GM12878 (cell line): ENCODE data around the gene SLC2A14. TPM values are rescaled to one million over a fixed set of nuclear protein-coding genes. Genes with fewer than 3 reads are reported as not detected.

Experiments
- ATAC-seq: fragments of 200-7000 bp; cut with Tn5 transposase; 3 replicates; pipeline ENCODE4 v1.9.1; 2020; ENCODE audit warnings: mild to moderate bottlenecking, moderate library complexity
- BruUV-seq: library from RNA; stranded (reverse); fragments of 400-500 nt; replicated peaks from 2 replicates; lab custom pipeline; 2021; lab: Mats Ljungman, UMichigan
- CTCF ChIA-PET: fragments of 300-600 bp; sonication (Branson Sonifier 250); formaldehyde crosslinking; extraction: SDS; loops from one replicate; lab custom pipeline; 2021; ENCODE audit warnings: inconsistent platforms; lab: Yijun Ruan, JAX
- POLR2A ChIA-PET: fragments of 350-600 bp; formaldehyde crosslinking; extraction: SDS; loops from one replicate; lab custom pipeline; 2021; ENCODE audit warnings: inconsistent platforms; lab: Charles Lee
- RAD21 ChIA-PET: fragments of 300-600 bp; sonication (Branson Sonifier 250); formaldehyde crosslinking; loops from one replicate; lab custom pipeline; 2023; ENCODE audit warnings: antibody characterized with exemption; ENCODE audit not compliant: unreplicated experiment; lab: Charles Lee
- SMC1A ChIA-PET: fragments of 300-600 bp; sonication (Branson Sonifier 250); formaldehyde crosslinking; loops from one replicate; lab custom pipeline; 2023; ENCODE audit not compliant: unreplicated experiment, uncharacterized antibody; lab: Charles Lee
- DNase-seq: peaks from one replicate; pipeline ENCODE4 v3.0.0-alpha.2; 2011; ENCODE audit warnings: low read depth, low spot score
- FAIRE-seq: peaks from 3 replicates; lab custom pipeline; 2011; peaks lifted over from hg19 to GRCh38; lab: Jason Lieb, UNC
- H2AFZ ChIP-seq: 2 replicates; pipeline ENCODE4 v1.6.0; 2011; ENCODE audit warnings: low read depth, low read length, control low read depth; ENCODE audit not compliant: control insufficient read depth
- H3K27ac ChIP-seq: 2 replicates; pipeline ENCODE4 v1.5.1; 2011; ENCODE audit warnings: control low read depth; ENCODE audit not compliant: control insufficient read depth, insufficient read depth
- H3K27me3 ChIP-seq, 2 experiments: replicated peaks in 1 of 2; 2 replicates each; pipeline versions ENCODE4 v1.6.0 to v1.6.1; 2011; ENCODE audit warnings: low read length in 1 of 2; ENCODE audit not compliant: control insufficient read depth in 2 of 2, insufficient read depth in 2 of 2
- H3K36me3 ChIP-seq, 2 experiments: 2 replicates each; pipeline ENCODE4 v1.5.1; 2011; ENCODE audit warnings: low read length in 1 of 2; ENCODE audit not compliant: control insufficient read depth in 2 of 2, insufficient read depth in 2 of 2
- H3K4me1 ChIP-seq: 2 replicates; pipeline ENCODE4 v1.6.1; 2011; ENCODE audit warnings: mild to moderate bottlenecking, low read length, moderate library complexity, mixed read lengths; ENCODE audit not compliant: control insufficient read depth, insufficient read depth
- H3K4me2 ChIP-seq: 2 replicates; pipeline ENCODE4 v1.6.0; 2011; ENCODE audit warnings: control low read depth; ENCODE audit not compliant: control insufficient read depth, insufficient read depth
- H3K4me3 ChIP-seq: fragments of 200-600 bp; sonication (generic); 2 replicates; pipeline ENCODE4 v1.5.1; 2016
- H3K79me2 ChIP-seq: 2 replicates; pipeline ENCODE4 v1.6.0; 2011; ENCODE audit warnings: low read length; ENCODE audit not compliant: control insufficient read depth, insufficient read depth
- H3K9ac ChIP-seq: 2 replicates; pipeline ENCODE4 v1.8.0; 2011; ENCODE audit warnings: low read length, control low read depth, mixed read lengths; ENCODE audit not compliant: control insufficient read depth, insufficient read depth
- H3K9me3 ChIP-seq: replicated peaks from 3 replicates; pipeline ENCODE4 v1.5.1; 2011; ENCODE audit warnings: mild to moderate bottlenecking, low read length; ENCODE audit not compliant: control insufficient read depth, insufficient read depth
- H4K20me1 ChIP-seq: 2 replicates; pipeline ENCODE4 v1.6.0; 2011; ENCODE audit not compliant: control insufficient read depth, insufficient read depth
- ATF7 ChIP-seq: fragments of 450-650 bp; IDR thresholded peaks from 2 replicates; pipeline ENCODE4 v1.6.1; 2016; ENCODE audit warnings: low read depth, mild to moderate bottlenecking
- CHD4 ChIP-seq: fragments of 200-600 bp; sonication (generic); IDR thresholded peaks from 2 replicates; pipeline ENCODE4 v1.6.1; 2016; ENCODE audit warnings: mild to moderate bottlenecking
- KAT2A ChIP-seq: conservative IDR thresholded peaks from 2 replicates; pipeline ENCODE4 v1.6.1; 2011; ENCODE audit warnings: low read depth, low read length; ENCODE audit not compliant: control insufficient read depth
- MYB ChIP-seq: fragments of 150-350 bp; IDR thresholded peaks from 2 replicates; pipeline ENCODE4 v1.6.1; 2014; ENCODE audit warnings: mild to moderate bottlenecking, low read depth, low read length, borderline replicate concordance
- RELA ChIP-seq: fragments of 450-650 bp; IDR thresholded peaks from 2 replicates; pipeline ENCODE4 v1.8.0; 2014; ENCODE audit warnings: borderline replicate concordance; ENCODE audit not compliant: partially characterized antibody
- RUNX3 ChIP-seq: IDR thresholded peaks from 2 replicates; pipeline ENCODE4 v1.6.1; 2012; ENCODE audit warnings: low read length, inconsistent platforms
- SMARCA5 ChIP-seq: fragments of 450-650 bp; IDR thresholded peaks from 2 replicates; pipeline ENCODE4 v1.6.1; 2017; ENCODE audit warnings: mild to moderate bottlenecking
- YY1 ChIP-seq: IDR thresholded peaks from 2 replicates; pipeline ENCODE4 v1.6.1; 2011; ENCODE audit warnings: low read depth, mild to moderate bottlenecking, low read length
- ZZZ3 ChIP-seq: IDR thresholded peaks from 2 replicates; pipeline ENCODE4 v1.6.1; 2011; ENCODE audit warnings: low read depth; ENCODE audit not compliant: control insufficient read depth, insufficient read length
- WGBS: methylation state at CpG from one replicate; pipeline ENCODE4 v1.1.6; 2016; ENCODE audit warnings: low lambda C conversion rate; ENCODE audit not compliant: insufficient replicate concordance, insufficient coverage; ENCODE audit errors: missing lambda C conversion rate; 5-methylcytosine and 5-hydroxymethylcytosine counted together
- in situ Hi-C: fragments of 300-500 bp; cut with MboI; formaldehyde crosslinking; loops from 9 replicates; pipeline ENCODE4 v1.14.3; 2018; ENCODE audit warnings: mixed read lengths
- intact Hi-C: fragments of 100-400 bp; cut with micrococcal nuclease; formaldehyde crosslinking; loops from one replicate; pipeline ENCODE4 v1.14.2; 2022; ENCODE audit not compliant: unreplicated experiment
- polyA plus RNA-seq, 11 experiments: library from polyadenylated mRNA; depleted of rRNA in 4 of 11; unstranded in 6 of 11; stranded (reverse) in 5 of 11; fragments of >200 nt; fragmentation: Nextera tagmentation in 4 of 11; fragmentation: Illumina TruSeq in 1 of 11; extraction: Ambion mirVana in 4 of 11; extraction: Trizol in 1 of 11; gene quantifications; 1 replicate in 1 of 11; 2 replicates in 10 of 11; pipeline versions ENCODE4 v1.2.1 to v1.2.3, GENCODE V29; 2011 to 2016; ENCODE audit warnings: inconsistent platforms in 2 of 11, missing spikeins in 2 of 11, low read depth in 1 of 11
- small RNA-seq: library from RNA; depleted of rRNA; stranded (forward); fragments of <200 nt; gene quantifications from one replicate; pipeline ENCODE3, GENCODE V24; 2014
- total RNA-seq, 4 experiments: library from RNA; depleted of rRNA in 3 of 4; stranded (reverse); fragments of >200 nt in 3 of 4; fragmentation: Illumina TruSeq in 1 of 4; extraction: Trizol in 1 of 4; gene quantifications; 2 replicates each; pipeline versions ENCODE4 v1.2.1 to v1.2.3, GENCODE V29; 2013 to 2021
- TF ChIP-seq, protein P1 (sequence below): IDR thresholded peaks from 2 replicates; pipeline ENCODE4 v1.6.1; 2011; ENCODE audit warnings: mild to moderate bottlenecking, low read depth, low read length, moderate library complexity; ENCODE audit not compliant: insufficient replicate concordance
- TF ChIP-seq, protein P2 (sequence below): fragments of 450-650 bp; formaldehyde crosslinking; IDR thresholded peaks from 2 replicates; pipeline ENCODE4 v1.4.0; 2022; ENCODE audit warnings: mild to moderate bottlenecking, moderate library complexity

The SLC2A14 gene
- total and polyA plus RNA-seq, 10 of the 15 experiments (the other 5 are each of a cell fraction or from before 2014, with no cell fraction given) = 0.05 to 0.69 (median 0.19) TPM; not detected in 1

DNA sequence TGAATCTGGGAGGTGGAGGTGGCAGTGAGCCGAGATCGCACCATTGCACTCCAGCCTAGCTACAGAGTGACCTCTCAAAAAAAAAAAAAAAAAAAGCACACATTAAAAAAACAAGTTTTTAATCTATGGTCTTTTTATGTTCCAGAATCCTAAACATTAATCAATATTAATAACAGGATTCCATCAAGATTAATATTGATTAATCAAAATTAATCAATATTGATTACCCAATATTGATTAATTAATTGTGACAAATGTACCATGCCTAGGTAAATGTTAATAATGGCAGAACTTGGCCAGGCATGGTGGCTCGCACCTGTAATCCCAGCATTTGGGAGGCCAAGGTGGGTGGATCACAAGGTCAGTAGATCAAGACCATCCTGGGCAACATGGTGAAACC is 91.4 kb downstream of the SLC2A14 start (continued):
- TF ChIP-seq ATF7 (no peak), KAT2A (no peak), CHD4 (no peak), RUNX3 (no peak)

DNA sequence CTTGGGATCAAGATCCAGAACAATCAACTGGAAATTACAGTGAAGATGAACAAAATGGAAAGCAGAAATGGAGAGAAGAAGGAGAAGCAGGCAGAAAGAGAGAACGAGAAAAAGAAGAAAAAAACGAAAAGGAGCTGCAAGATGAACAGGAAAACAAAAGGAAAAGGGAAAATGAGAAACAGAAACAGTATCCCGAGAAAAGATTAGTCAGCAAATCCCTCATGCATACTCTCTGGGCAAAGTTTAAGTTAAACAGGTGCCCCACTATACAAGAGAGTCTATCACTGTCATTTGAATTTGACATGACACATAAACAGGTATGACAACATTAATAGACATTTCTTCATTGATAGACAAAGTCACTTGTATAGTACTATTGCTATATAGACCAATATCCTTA is 102.7 kb downstream of the SLC2A14 start:
- Histone ChIP-seq H3K27me3 (peaks cover 0 to 2% of the 10 kb centered on the region in 2 experiments; a peak in 1 of 4 replicates), H3K4me2 (no peak overlapping the region), H3K9me3 (no peaks in the 10 kb centered on the region), H3K79me2 (no peaks in the 10 kb centered on the region), H3K27ac (no peak overlapping the region), H3K9ac (no peak overlapping the region), H3K4me3 (no peak overlapping the region), H4K20me1 (no peaks in the 10 kb centered on the region), H2AFZ (no peak overlapping the region), H3K36me3 (no peaks in the 10 kb centered on the region), H3K4me1 (no peaks in the 10 kb centered on the region)
- ChIA-PET SMC1A (no interaction called here), CTCF (no interaction called here), RAD21 (no interaction called here), POLR2A (no interaction called here)
- no peak for ATAC-seq
- intact Hi-C loops = no loop called here
- 10% methylated on average over 3 of the region's 3 CpGs for WGBS
- no peak for DNase-seq
- BruUV-seq = no TSS peak
- no peak for FAIRE-seq
- no peak for TF ChIP-seq MYB
- no peak for TF ChIP-seq ZZZ3
- TF ChIP-seq, protein P1, sequence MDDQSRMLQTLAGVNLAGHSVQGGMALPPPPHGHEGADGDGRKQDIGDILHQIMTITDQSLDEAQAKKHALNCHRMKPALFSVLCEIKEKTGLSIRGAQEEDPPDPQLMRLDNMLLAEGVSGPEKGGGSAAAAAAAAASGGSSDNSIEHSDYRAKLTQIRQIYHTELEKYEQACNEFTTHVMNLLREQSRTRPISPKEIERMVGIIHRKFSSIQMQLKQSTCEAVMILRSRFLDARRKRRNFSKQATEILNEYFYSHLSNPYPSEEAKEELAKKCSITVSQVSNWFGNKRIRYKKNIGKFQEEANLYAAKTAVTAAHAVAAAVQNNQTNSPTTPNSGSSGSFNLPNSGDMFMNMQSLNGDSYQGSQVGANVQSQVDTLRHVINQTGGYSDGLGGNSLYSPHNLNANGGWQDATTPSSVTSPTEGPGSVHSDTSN = no peak
- TF ChIP-seq YY1 = no peak
- TF ChIP-seq, protein P2, sequence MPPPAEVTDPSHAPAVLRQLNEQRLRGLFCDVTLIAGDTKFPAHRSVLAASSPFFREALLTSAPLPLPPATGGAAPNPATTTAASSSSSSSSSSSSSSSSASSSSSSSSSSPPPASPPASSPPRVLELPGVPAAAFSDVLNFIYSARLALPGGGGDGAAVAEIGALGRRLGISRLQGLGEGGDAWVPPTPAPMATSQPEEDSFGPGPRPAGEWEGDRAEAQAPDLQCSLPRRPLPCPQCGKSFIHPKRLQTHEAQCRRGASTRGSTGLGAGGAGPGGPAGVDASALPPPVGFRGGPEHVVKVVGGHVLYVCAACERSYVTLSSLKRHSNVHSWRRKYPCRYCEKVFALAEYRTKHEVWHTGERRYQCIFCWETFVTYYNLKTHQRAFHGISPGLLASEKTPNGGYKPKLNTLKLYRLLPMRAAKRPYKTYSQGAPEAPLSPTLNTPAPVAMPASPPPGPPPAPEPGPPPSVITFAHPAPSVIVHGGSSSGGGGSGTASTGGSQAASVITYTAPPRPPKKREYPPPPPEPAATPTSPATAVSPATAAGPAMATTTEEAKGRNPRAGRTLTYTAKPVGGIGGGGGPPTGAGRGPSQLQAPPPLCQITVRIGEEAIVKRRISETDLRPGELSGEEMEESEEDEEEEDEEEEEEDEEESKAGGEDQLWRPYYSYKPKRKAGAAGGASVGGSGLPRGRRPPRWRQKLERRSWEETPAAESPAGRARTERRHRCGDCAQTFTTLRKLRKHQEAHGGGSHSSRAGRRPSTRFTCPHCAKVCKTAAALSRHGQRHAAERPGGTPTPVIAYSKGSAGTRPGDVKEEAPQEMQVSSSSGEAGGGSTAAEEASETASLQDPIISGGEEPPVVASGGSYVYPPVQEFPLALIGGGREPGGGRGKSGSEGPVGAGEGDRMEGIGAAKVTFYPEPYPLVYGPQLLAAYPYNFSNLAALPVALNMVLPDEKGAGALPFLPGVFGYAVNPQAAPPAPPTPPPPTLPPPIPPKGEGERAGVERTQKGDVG (CRISPR knock-in tag) = no peak
- no peak for TF ChIP-seq SMARCA5
- TF ChIP-seq RELA = no peak
- in situ Hi-C loops = no loop called here

Small RNAs within 50 kb of the gene (small RNA-seq; reads per million reads assigned to genes)
- not detected for gene RF00019

Other genes starting within 250 kb of the SLC2A14 start
Only the 7 nearest of the 10 such genes appear.
- gene GDF3, start 177.1 kb downstream of the SLC2A14 start, total RNA-seq (2014; rRNA removed) = not detected in 2 replicates
- gene GDF3, start 177.1 kb downstream of the SLC2A14 start, total RNA-seq (2014; rRNA removed; fragmentation: Illumina TruSeq; extraction: Trizol) = not detected in 2 replicates
- not detected in 2 replicates for gene GDF3, start 177.1 kb downstream of the SLC2A14 start, total RNA-seq (2021)
- not detected in 2 replicates for gene GDF3, start 177.1 kb downstream of the SLC2A14 start, polyA plus RNA-seq (2011; rRNA removed)
- gene GDF3, start 177.1 kb downstream of the SLC2A14 start, polyA plus RNA-seq (2014; fragmentation: Illumina TruSeq; extraction: Trizol) = not detected in 2 replicates
- not detected for gene GDF3, start 177.1 kb downstream of the SLC2A14 start, polyA plus RNA-seq (2014; fragmentation: Nextera tagmentation; extraction: Ambion mirVana)
- not detected in 2 replicates for gene GDF3, start 177.1 kb downstream of the SLC2A14 start, polyA plus RNA-seq (2014; rRNA removed)
- not detected for gene GDF3, start 177.1 kb downstream of the SLC2A14 start, polyA plus RNA-seq (2016; fragmentation: Nextera tagmentation; extraction: Ambion mirVana)
- not detected in 2 replicates for gene DPPA3, start 161.5 kb downstream of the SLC2A14 start, total RNA-seq (2014; rRNA removed)
- gene DPPA3, start 161.5 kb downstream of the SLC2A14 start, total RNA-seq (2014; rRNA removed; fragmentation: Illumina TruSeq; extraction: Trizol) = not detected in 2 replicates
- gene DPPA3, start 161.5 kb downstream of the SLC2A14 start, total RNA-seq (2021) = not detected in 2 replicates
- 0.07 TPM in 1 of 2 replicates, not detected in the other for gene DPPA3, start 161.5 kb downstream of the SLC2A14 start, polyA plus RNA-seq (2011; rRNA removed)
- gene DPPA3, start 161.5 kb downstream of the SLC2A14 start, polyA plus RNA-seq (2014; fragmentation: Illumina TruSeq; extraction: Trizol) = not detected in 2 replicates
- gene DPPA3, start 161.5 kb downstream of the SLC2A14 start, polyA plus RNA-seq (2014; fragmentation: Nextera tagmentation; extraction: Ambion mirVana) = under 1 TPM in 1 of 2 experiments, not detected in 1; 0.05 TPM
- gene DPPA3, start 161.5 kb downstream of the SLC2A14 start, polyA plus RNA-seq (2014; rRNA removed) = not detected in 2 replicates
- not detected for gene DPPA3, start 161.5 kb downstream of the SLC2A14 start, polyA plus RNA-seq (2016; fragmentation: Nextera tagmentation; extraction: Ambion mirVana)
- gene CLEC4C, start 125.5 kb downstream of the SLC2A14 start, total RNA-seq (2014; rRNA removed) = 2.4 and 5.5 TPM in 2 replicates
- 6.5 and 7.1 TPM in 2 replicates for gene CLEC4C, start 125.5 kb downstream of the SLC2A14 start, total RNA-seq (2014; rRNA removed; fragmentation: Illumina TruSeq; extraction: Trizol)
- gene CLEC4C, start 125.5 kb downstream of the SLC2A14 start, total RNA-seq (2021) = 3.7 and 3.8 TPM in 2 replicates
- 0.38 and 0.84 TPM in 2 replicates for gene CLEC4C, start 125.5 kb downstream of the SLC2A14 start, polyA plus RNA-seq (2011; rRNA removed)
- 5.0 and 5.3 TPM in 2 replicates for gene CLEC4C, start 125.5 kb downstream of the SLC2A14 start, polyA plus RNA-seq (2014; fragmentation: Illumina TruSeq; extraction: Trizol)
- 10 to 100 TPM in 1 of 2 experiments, 1 to 10 TPM in 1; 9.9 to 12.2 TPM for gene CLEC4C, start 125.5 kb downstream of the SLC2A14 start, polyA plus RNA-seq (2014; fragmentation: Nextera tagmentation; extraction: Ambion mirVana)
- 2.7 and 3.5 TPM in 2 replicates for gene CLEC4C, start 125.5 kb downstream of the SLC2A14 start, polyA plus RNA-seq (2014; rRNA removed)
- gene CLEC4C, start 125.5 kb downstream of the SLC2A14 start, polyA plus RNA-seq (2016; fragmentation: Nextera tagmentation; extraction: Ambion mirVana) = 1 to 10 TPM; 1.2 to 1.9 TPM
- gene NANOGNB, start 107.7 kb downstream of the SLC2A14 start, total RNA-seq (2014; rRNA removed) = not detected in 2 replicates
- not detected in 2 replicates for gene NANOGNB, start 107.7 kb downstream of the SLC2A14 start, total RNA-seq (2014; rRNA removed; fragmentation: Illumina TruSeq; extraction: Trizol)
- not detected in 2 replicates for gene NANOGNB, start 107.7 kb downstream of the SLC2A14 start, total RNA-seq (2021)
- not detected in 2 replicates for gene NANOGNB, start 107.7 kb downstream of the SLC2A14 start, polyA plus RNA-seq (2011; rRNA removed)
- gene NANOGNB, start 107.7 kb downstream of the SLC2A14 start, polyA plus RNA-seq (2014; fragmentation: Illumina TruSeq; extraction: Trizol) = not detected in 2 replicates
- gene NANOGNB, start 107.7 kb downstream of the SLC2A14 start, polyA plus RNA-seq (2014; fragmentation: Nextera tagmentation; extraction: Ambion mirVana) = not detected
- not detected in 2 replicates for gene NANOGNB, start 107.7 kb downstream of the SLC2A14 start, polyA plus RNA-seq (2014; rRNA removed)
- not detected for gene NANOGNB, start 107.7 kb downstream of the SLC2A14 start, polyA plus RNA-seq (2016; fragmentation: Nextera tagmentation; extraction: Ambion mirVana)
- gene NANOG, start 83.5 kb downstream of the SLC2A14 start, total RNA-seq (2014; rRNA removed) = not detected in 2 replicates
- not detected in 2 replicates for gene NANOG, start 83.5 kb downstream of the SLC2A14 start, total RNA-seq (2014; rRNA removed; fragmentation: Illumina TruSeq; extraction: Trizol)
- 0.29 and 0.51 TPM in 2 replicates for gene NANOG, start 83.5 kb downstream of the SLC2A14 start, total RNA-seq (2021)
- gene NANOG, start 83.5 kb downstream of the SLC2A14 start, polyA plus RNA-seq (2011; rRNA removed) = 0.04 TPM in 1 of 2 replicates, not detected in the other
- gene NANOG, start 83.5 kb downstream of the SLC2A14 start, polyA plus RNA-seq (2014; fragmentation: Illumina TruSeq; extraction: Trizol) = not detected in 2 replicates
- gene NANOG, start 83.5 kb downstream of the SLC2A14 start, polyA plus RNA-seq (2014; fragmentation: Nextera tagmentation; extraction: Ambion mirVana) = not detected
- 0.01 TPM in 1 of 2 replicates, not detected in the other for gene NANOG, start 83.5 kb downstream of the SLC2A14 start, polyA plus RNA-seq (2014; rRNA removed)
- gene NANOG, start 83.5 kb downstream of the SLC2A14 start, polyA plus RNA-seq (2016; fragmentation: Nextera tagmentation; extraction: Ambion mirVana) = not detected
- 7.6 and 11.8 TPM in 2 replicates for gene SLC2A3, start 63.3 kb upstream of the SLC2A14 start, total RNA-seq (2014; rRNA removed)
- gene SLC2A3, start 63.3 kb upstream of the SLC2A14 start, total RNA-seq (2014; rRNA removed; fragmentation: Illumina TruSeq; extraction: Trizol) = 14.1 and 15.1 TPM in 2 replicates
- 19.7 and 22.4 TPM in 2 replicates for gene SLC2A3, start 63.3 kb upstream of the SLC2A14 start, total RNA-seq (2021)
- 66.3 and 82.2 TPM in 2 replicates for gene SLC2A3, start 63.3 kb upstream of the SLC2A14 start, polyA plus RNA-seq (2011; rRNA removed)
- gene SLC2A3, start 63.3 kb upstream of the SLC2A14 start, polyA plus RNA-seq (2014; fragmentation: Illumina TruSeq; extraction: Trizol) = 13.8 and 14.6 TPM in 2 replicates
- gene SLC2A3, start 63.3 kb upstream of the SLC2A14 start, polyA plus RNA-seq (2014; fragmentation: Nextera tagmentation; extraction: Ambion mirVana) = 1 to 10 TPM; 6.6 to 8.5 TPM
- 10.3 and 14.6 TPM in 2 replicates for gene SLC2A3, start 63.3 kb upstream of the SLC2A14 start, polyA plus RNA-seq (2014; rRNA removed)
- gene SLC2A3, start 63.3 kb upstream of the SLC2A14 start, polyA plus RNA-seq (2016; fragmentation: Nextera tagmentation; extraction: Ambion mirVana) = 1 to 10 TPM; 6.5 to 6.6 TPM
- gene FOXJ2, start 159.8 kb upstream of the SLC2A14 start, total RNA-seq (2014; rRNA removed) = 4.2 and 4.7 TPM in 2 replicates
- 2.8 and 2.9 TPM in 2 replicates for gene FOXJ2, start 159.8 kb upstream of the SLC2A14 start, total RNA-seq (2014; rRNA removed; fragmentation: Illumina TruSeq; extraction: Trizol)
- gene FOXJ2, start 159.8 kb upstream of the SLC2A14 start, total RNA-seq (2021) = 7.9 and 9.3 TPM in 2 replicates
- gene FOXJ2, start 159.8 kb upstream of the SLC2A14 start, polyA plus RNA-seq (2011; rRNA removed) = 3.0 and 3.9 TPM in 2 replicates
- 8.5 and 9.1 TPM in 2 replicates for gene FOXJ2, start 159.8 kb upstream of the SLC2A14 start, polyA plus RNA-seq (2014; fragmentation: Illumina TruSeq; extraction: Trizol)
- gene FOXJ2, start 159.8 kb upstream of the SLC2A14 start, polyA plus RNA-seq (2014; fragmentation: Nextera tagmentation; extraction: Ambion mirVana) = 1 to 10 TPM; 1.4 to 2.2 TPM
- gene FOXJ2, start 159.8 kb upstream of the SLC2A14 start, polyA plus RNA-seq (2014; rRNA removed) = 6.5 and 6.6 TPM in 2 replicates
- gene FOXJ2, start 159.8 kb upstream of the SLC2A14 start, polyA plus RNA-seq (2016; fragmentation: Nextera tagmentation; extraction: Ambion mirVana) = 1 to 10 TPM; 5.4 to 6.1 TPM